Stimulated activated CD4-positive, alpha-beta T cell treated with anti-CD3 and anti-CD28 coated beads, Interleukin-15, amount 100 ng/mL, for 48 hours (primary cell): ENCODE data around the gene IL10.
"Not testable (repeated sequence)": the region's sequence is repeated elsewhere in the genome, so short reads cannot be mapped to it uniquely, and the experiment has no call there.

Experiments used
- DNase-seq, 2 donors: peaks; one replicate each; pipeline ENCODE4 v3.0.0-alpha.2; 2020; ENCODE audit warnings: low read depth in 2 of 2

Gene IL10

DNA sequence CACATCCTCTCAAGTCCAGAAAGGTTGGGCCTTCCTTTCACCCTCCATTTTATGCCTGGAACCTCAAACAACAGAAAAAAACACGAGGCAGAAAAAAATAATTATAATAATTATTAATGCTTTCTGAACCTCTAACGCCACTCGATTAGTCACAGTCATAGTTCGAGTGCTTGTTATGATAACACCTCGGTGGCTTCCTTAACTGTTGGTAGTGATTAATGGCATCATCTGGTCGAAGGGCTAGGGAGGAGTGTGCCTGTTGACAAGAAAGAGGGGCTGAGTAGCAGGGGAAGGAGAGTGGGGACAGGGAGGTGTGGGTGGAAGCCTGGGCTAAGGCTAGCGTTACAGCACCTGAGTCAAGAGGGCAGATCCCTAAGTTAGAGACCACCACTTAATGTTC lies 21.3 kb upstream of the IL10 start:
- DNase-seq: no peak

DNA sequence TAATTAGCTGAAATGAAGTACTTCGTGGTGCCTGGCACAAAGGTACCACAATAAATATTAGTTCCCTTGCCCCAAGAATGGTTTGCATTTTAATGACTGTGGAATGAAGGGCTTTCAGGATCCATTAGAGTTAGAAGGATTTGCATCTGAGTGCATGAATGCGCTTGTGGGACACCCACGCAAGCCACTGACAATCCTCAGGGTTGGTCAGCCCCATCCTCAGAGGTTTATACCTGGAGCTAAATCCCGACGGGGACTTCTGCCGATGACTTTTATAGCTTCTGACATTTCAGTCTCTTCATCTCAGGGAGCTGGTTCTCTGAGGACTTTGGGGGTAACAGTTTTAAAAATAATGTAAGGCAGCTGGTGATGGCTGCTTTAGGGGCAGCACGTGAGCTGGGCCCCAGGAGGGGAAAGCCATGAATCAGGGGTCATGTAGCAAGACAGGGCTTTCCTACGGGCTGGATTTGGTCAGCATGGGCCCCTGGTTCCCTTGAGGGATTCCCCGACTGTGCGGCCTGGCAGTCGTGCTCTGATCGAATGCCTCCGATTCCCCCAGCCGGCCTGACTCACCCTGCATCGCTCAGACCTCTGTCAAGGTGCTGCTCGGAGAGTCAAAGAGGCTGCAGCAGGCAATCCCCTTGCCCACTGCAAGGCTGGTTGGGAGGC lies 20.8 kb upstream of the IL10 start:
- no peak for DNase-seq

GRCh38 chr1:206790502-206791250 lies 18.4 kb upstream of the IL10 start:
- no peak for DNase-seq

GRCh38 chr1:206788487-206789050 lies 16.3 kb upstream of the IL10 start:
- DNase-seq: no peak

DNA sequence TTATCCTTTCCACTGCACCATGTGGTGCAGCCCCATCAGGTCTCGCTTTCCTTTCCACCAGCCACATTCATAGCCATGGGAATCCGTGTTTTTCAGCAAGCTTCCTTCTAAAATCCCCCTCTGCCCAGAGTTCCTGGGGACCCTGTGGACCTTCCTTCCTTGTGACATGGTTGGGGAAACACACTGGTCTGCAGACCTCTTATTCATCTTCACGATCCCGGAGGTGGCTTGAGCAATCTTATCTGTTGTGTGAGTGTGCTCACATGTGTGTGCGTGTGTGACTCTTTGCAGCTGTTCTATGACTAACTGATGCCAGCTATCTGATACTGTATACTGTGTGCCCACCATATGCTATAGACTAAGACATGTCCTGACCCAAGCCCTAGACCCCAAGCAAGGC lies 15.6 kb upstream of the IL10 start:
- no peak for DNase-seq

GRCh38 chr1:206786212-206786886 lies 14.1 kb upstream of the IL10 start:
- no peak for DNase-seq

GRCh38 chr1:206785182-206785765 lies 13.0 kb upstream of the IL10 start:
- DNase-seq: no peak

- DNase-seq: peak; percentile 87 to 90
Observed at GRCh38 chr1:206784471-206784903, 12.2 kb upstream of the IL10 start.

- DNase-seq: no peak
Observed at GRCh38 chr1:206783506-206783905, 11.2 kb upstream of the IL10 start.

DNA sequence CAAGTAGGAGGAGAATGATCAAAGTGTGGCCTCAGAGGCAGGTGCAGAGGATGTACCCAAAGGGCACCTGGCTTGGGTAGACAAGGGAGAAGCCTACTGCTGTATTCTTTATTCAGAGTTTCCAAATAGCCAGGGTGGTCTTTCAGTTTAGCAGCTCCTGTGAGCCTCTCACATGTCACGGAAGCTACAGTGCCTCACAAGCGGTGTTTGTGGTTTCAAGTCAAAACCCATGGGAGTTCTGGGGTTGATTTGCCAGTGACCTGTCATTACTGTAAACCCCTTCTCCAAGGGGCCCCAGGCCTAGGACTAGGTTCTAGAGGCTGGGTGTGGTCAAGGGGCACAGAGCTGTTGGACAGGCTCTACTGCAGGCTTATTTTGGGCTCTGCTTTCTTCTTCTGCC lies 10.2 kb upstream of the IL10 start:
- DNase-seq: no peak

GRCh38 chr1:206779638-206780037 lies 7.3 kb upstream of the IL10 start:
- DNase-seq: no peak

- not testable (repeated sequence) for DNase-seq
Observed at GRCh38 chr1:206778911-206779310, 6.6 kb upstream of the IL10 start.

DNA sequence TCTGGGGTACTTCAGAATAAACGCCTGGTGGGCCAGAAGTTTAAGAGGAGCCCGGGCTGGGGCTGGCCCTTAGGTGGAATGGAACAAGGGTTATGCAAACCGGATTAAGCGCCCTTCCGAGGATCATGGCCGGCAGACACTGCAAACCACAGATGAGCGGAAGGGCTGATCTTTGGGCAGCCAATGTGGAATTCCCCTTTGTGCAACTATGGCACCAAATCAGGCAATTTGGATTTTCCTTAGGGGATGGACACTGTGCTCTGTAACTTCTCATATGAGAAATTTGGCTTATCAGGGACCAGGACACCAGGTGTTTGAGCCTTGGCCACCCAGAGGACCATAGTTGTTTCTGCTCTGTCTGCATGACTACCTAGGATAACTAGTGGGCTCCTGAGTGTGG lies 5.7 kb upstream of the IL10 start:
- DNase-seq: no peak

DNA sequence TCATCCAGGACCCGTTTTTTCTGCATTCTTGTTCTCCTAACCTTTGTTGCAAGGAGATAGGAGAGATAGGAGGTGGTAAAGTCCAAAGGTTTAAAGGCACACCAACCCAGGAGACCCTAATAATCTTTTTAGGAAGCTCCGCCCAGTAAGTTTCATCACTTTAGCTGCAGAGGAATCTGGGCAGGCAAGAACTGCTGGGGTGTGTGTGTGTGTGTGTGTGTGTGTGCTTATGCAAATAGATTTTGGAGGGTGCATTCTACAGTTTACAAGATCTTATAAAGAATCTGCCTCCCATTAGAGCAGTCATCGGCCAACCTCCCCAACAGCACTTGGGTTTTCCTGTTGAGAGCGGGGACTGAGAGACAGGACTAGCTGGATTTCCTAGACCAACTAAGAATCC lies 3.9 kb upstream of the IL10 start:
- DNase-seq: no peak

DNA sequence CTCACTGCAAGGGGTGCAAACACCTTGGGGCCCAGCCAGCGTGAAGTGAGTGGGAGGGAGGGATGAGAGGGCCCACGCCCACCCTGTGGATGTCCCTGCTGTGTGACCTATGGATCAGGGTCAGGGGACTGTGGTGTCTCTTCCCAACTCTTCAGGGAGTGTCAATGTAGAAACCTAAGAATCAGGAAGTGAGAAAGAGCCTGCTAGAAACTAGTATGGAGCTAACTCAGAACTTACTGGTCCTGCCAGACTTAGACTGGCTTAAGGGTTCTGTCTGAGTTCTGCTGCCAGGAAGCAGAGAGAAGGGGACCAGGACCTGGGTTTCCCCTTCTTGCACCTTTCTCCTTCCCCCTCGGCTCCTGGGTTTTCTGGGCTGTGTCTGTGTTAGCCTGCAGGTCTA lies 1.8 kb upstream of the IL10 start:
- DNase-seq: no peak

DNA sequence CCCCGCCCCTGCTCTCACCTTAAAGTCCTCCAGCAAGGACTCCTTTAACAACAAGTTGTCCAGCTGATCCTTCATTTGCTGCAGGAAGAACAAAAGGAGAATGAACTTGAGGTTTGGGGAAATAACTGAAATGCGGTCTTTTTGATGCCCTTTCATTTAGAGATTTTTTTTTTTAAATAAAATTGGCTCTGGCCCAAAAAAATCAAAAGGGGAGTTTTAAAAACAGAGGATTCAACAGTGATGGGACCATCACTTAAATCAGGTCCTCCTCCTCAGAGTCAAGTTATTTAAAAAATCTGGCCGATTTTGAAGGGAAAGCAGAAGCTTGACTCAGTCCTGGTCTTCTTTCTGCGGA lies 979 bp downstream of the IL10 start:
- no peak for DNase-seq

DNA sequence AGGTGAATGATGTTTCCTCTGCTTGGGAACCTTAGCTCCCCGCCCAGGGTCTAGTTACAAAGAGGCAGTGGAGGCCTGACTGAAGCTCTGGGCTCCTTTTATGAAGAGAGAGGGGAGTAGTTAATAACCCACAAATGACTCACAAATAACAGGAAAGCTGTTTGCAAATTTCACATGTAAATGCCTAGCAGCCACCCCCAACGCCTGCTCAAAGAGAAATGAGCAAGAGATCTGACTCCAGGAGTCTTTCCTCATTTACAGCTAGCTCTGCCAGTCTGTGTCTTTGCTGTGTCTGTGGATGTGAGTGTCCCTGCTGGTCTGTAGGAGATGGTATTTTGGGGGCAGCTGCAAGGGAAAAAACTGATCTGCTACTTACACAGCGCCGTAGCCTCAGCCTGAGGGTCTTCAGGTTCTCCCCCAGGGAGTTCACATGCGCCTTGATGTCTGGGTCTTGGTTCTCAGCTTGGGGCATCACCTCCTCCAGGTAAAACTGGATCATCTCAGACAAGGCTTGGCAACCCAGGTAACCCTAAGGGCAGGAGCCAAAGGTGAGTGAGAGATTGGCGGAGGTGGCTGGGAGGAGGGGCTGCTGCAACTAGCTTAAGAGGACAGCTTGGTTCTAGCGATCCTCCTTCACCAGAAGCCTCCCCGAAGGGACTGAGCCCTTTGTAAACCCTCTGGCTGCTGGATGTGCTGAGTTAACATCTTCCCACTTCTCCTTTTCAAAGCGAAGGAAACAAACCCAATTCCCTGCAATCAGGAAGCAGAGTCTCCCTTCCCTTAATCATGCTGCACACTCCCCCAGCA lies 1.6 kb downstream of the IL10 start, which contains the start of gene IL19:
TSS of gene IL19 (plus strand) at position 243 of the 807 bp plus-strand sequence. CDS start 65,890 bp downstream, outside the sequence.
- DNase-seq: no peak

- peak; percentile 48 to 54 for DNase-seq
Observed at GRCh38 chr1:206769304-206769731, 3.0 kb downstream of the IL10 start.

GRCh38 chr1:206768472-206769303 lies 3.6 kb downstream of the IL10 start:
- DNase-seq: no peak

- peak in 1 of 2 donors; percentile 52 for DNase-seq
Observed at GRCh38 chr1:206766251-206766856, 5.9 kb downstream of the IL10 start.
